Mesodermal cell (in vitro differentiated cells): ENCODE data around the gene NME2.
A peak's percentile ranks its signal among the peaks of the same experiment; 100 is the strongest.
"Not testable (repeated sequence)": the region's sequence is repeated elsewhere in the genome, so short reads cannot be mapped to it uniquely, and the experiment has no call there.

Experiments used
- H3K27ac ChIP-seq: 2 replicates; pipeline ENCODE4 v1.7.0; 2013; ENCODE audit warnings: mild to moderate bottlenecking, low read depth, low read length, moderate library complexity; ENCODE audit not compliant: severe bottlenecking
- H3K36me3 ChIP-seq: 2 replicates; pipeline ENCODE4 v1.7.1; 2013; ENCODE audit warnings: mild to moderate bottlenecking, low read length, moderate library complexity; ENCODE audit not compliant: control insufficient read depth, insufficient read depth
- H3K4me1 ChIP-seq: one replicate; pipeline ENCODE4 v1.7.1; 2013; ENCODE audit warnings: mild to moderate bottlenecking, low read length; ENCODE audit not compliant: insufficient read depth, control insufficient read depth, poor library complexity, severe bottlenecking
- H3K4me3 ChIP-seq: 2 replicates; pipeline ENCODE4 v1.7.0; 2013; ENCODE audit warnings: low read length, control low read depth, mild to moderate bottlenecking; ENCODE audit not compliant: insufficient read depth, poor library complexity, severe bottlenecking; ENCODE audit errors: extremely low read depth
- H3K9me3 ChIP-seq: 2 replicates; pipeline ENCODE4 v1.7.1; 2013; ENCODE audit warnings: mild to moderate bottlenecking, low read length, moderate library complexity; ENCODE audit not compliant: control insufficient read depth
- WGBS, 2 experiments: methylation state at CpG; one replicate each; pipeline ENCODE4 v1.1.5; 2013; ENCODE audit warnings: missing lambda C conversion rate in 2 of 2; ENCODE audit not compliant: insufficient coverage in 2 of 2; 5-methylcytosine and 5-hydroxymethylcytosine counted together

The NME2 gene

GRCh38 chr17:51154176-51154575 is 12.0 kb upstream of the NME2 start:
- Histone ChIP-seq H3K27ac (peak overlapping the region; percentile 87), H3K36me3 (peaks cover 39% of the 10 kb centered on the region), H3K9me3 (no peaks in the 10 kb centered on the region), H3K4me1 (no peaks in the 10 kb centered on the region), H3K4me3 (peak overlapping the region; percentile 74)
- 0 to 3% methylated on average over 2 to 4 of the region's 6 CpGs for WGBS, 2 experiments

GRCh38 chr17:51155416-51155815 is 10.8 kb upstream of the NME2 start:
- Histone ChIP-seq H3K27ac (no peak overlapping the region), H3K4me1 (no peaks in the 10 kb centered on the region), H3K36me3 (peaks cover 52% of the 10 kb centered on the region), H3K9me3 (no peaks in the 10 kb centered on the region), H3K4me3 (no peak overlapping the region)
- WGBS, 2 experiments = 98 to 99% methylated on average over 6 to 8 of the region's 8 CpGs

DNA sequence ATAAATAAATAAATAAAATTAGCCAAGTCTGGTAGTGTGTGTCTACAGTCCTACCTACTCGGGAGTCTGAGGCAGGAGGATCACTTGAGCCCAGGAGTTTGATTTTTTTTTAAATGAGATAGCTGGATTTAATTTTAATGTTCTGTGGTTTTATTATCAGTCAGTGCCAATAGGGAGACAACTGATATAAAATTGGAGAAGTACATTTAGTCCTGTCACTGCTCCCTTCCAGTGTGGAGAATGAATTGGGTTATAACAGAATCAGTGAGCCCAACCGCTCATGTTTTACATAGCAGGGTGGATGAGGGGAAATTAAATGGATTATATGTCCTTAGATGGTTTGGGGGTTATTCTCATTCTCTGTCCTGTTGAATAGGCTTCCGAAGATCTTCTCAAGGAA is 6.6 kb upstream of the NME2 start:
- Histone ChIP-seq H3K36me3 (peaks cover 80% of the 10 kb centered on the region), H3K4me3 (no peak overlapping the region), H3K4me1 (no peaks in the 10 kb centered on the region), H3K9me3 (no peaks in the 10 kb centered on the region), H3K27ac (no peak overlapping the region)
- WGBS, 2 experiments = 100% methylated on average over 3 of the region's 3 CpGs

GRCh38 chr17:51161541-51161940 is 4.7 kb upstream of the NME2 start:
- 100% methylated on average over 2 of the region's 3 CpGs; no CpG with 5 or more reads in 1 of the 2 experiments for WGBS, 2 experiments
- Histone ChIP-seq H3K4me3 (no peak overlapping the region), H3K9me3 (no peaks in the 10 kb centered on the region), H3K36me3 (peaks cover 67% of the 10 kb centered on the region), H3K27ac (no peak overlapping the region), H3K4me1 (no peaks in the 10 kb centered on the region)

DNA sequence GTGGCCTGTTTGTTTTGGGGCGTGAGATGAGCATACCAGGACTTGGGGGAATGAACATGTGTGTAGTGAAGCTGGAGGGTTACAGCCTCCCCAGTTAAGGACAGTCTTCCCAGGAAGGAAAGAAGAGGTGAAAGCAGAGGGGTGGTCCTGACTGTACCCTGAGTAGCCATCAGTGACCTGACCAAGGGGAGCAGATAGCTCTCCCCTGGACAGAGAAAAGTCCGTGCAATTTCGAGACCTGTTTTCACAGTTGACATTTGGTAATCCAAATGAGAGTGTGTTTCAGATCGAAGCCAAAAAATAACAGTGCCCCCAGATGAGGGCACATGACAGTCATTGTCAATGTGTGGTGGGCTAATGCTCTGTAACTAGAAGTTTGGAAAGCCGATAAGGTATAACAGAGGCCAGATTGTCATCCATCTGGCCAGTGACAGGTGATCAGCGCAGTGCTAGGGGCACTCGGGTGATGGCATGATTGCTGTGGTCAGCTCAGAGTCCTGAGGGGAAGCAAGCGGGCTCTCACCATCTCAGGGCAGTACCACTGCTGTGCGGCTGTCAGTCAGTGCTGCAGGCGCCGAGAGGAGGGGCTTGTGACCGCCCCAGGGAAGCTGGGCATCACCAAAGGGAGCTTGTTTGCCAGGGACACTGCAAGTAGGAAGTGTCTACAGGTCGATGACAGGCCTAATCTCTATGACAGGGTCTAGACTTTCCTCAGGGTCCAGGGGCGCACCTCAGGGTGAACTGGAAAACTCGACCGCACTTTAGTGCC is 1.1 kb upstream of the NME2 start:
- WGBS, 2 experiments = 55 to 60% methylated on average over 15 to 16 of the region's 16 CpGs
- Histone ChIP-seq H3K9me3 (no peaks in the 10 kb centered on the region), H3K4me3 (peak overlapping the region; percentile 79), H3K36me3 (peaks cover 59% of the 10 kb centered on the region), H3K27ac (peak overlapping the region; percentile 57), H3K4me1 (no peaks in the 10 kb centered on the region)

DNA sequence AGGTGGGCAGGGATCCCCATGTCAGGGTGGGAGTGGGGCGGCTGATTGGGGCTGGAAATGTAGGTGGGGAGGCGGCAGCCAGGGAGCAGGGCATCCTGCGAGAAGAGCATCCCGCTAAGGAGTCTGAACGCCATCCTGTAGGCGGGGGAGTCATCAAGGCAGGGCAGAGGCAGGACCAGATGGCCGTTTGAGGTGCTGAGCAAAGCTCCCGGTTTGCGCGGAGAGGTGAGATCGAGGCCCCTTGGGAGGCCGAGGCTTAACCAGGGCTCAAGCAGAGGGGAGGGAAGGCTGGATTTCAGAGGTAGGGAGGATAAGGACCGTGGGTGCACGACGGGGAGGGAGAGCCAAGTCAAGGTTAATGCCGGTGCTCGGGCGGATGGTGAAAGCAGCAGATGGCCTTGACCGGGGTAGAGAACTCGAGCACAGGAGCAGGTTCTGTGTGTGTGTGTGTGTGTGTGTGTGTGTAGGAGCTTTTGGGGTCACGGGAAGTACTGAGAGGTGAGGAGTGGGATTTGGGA is 472 bp upstream of the NME2 start:
- H3K4me3 ChIP-seq = peak overlapping the region; percentile 79
- 1 to 7% methylated on average over 16 to 21 of the region's 21 CpGs for WGBS, 2 experiments
- H3K4me1 ChIP-seq = no peaks in the 10 kb centered on the region
- peak overlapping the region; percentile 57 for H3K27ac ChIP-seq
- H3K36me3 ChIP-seq = peaks cover 60% of the 10 kb centered on the region
- H3K9me3 ChIP-seq = no peaks in the 10 kb centered on the region

- Histone ChIP-seq H3K4me1 (no peaks in the 10 kb centered on the region), H3K36me3 (peaks cover 57% of the 10 kb centered on the region), H3K9me3 (no peaks in the 10 kb centered on the region), H3K4me3 (peak overlapping the region; percentile 79), H3K27ac (peak overlapping the region; percentile 84)
- 3 to 8% methylated on average over 24 to 26 of the region's 42 CpGs for WGBS, 2 experiments
Measured at GRCh38 chr17:51166987-51167931, 1.0 kb downstream of the NME2 start.

- H3K27ac ChIP-seq = no peak overlapping the region
- 100% methylated on average over 1 of the region's 1 CpG for WGBS, 2 experiments
- no peaks in the 10 kb centered on the region for H3K4me1 ChIP-seq
- no peaks in the 10 kb centered on the region for H3K9me3 ChIP-seq
- peaks cover 58% of the 10 kb centered on the region for H3K36me3 ChIP-seq
- no peak overlapping the region for H3K4me3 ChIP-seq
Measured at GRCh38 chr17:51169340-51169739, 3.1 kb downstream of the NME2 start.

DNA sequence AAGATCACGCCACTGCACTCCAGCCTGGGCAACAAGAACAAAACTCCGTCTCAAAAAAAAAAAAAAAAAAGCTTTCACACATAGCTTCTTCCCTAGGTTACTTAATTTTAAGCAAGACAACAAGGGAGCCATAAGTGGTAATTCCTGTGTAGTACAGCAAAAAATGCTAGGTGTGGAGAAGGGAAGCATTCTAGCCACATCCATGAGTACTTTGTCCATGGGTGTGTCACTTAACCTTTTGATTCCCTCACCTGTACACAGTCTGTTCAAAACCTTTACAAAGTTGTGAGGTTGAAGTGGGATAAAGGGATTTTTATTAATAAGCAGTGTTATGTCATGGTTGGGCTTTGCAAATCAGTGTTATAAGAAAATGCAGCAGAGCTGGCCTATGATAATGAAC is 4.5 kb downstream of the NME2 start:
- no peaks in the 10 kb centered on the region for H3K4me1 ChIP-seq
- H3K36me3 ChIP-seq = peaks cover 62% of the 10 kb centered on the region
- no peak overlapping the region for H3K4me3 ChIP-seq
- no peak overlapping the region for H3K27ac ChIP-seq
- WGBS, 2 experiments = 80% methylated on average over 1 of the region's 2 CpGs; no CpG with 5 or more reads in 1 of the 2 experiments
- no peaks in the 10 kb centered on the region for H3K9me3 ChIP-seq

DNA sequence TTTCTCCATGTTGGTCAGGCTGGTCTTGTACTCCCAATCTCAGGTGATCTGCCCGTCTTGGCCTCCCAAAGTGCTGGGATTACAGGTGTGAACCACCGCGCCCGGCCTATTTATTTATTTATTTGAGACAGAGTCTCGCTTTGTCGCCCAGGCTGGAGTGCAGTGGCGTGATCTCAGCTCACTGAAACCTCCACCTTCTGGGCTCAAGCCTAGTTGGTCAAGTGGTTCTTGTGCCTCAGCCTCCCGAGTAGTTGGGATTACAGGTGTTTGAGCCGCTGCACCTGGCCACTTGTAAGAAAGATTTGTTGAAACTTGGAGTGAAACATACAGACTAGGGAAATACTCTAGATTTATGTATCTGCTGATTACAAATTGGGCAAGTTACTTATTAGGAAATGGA is 5.8 kb downstream of the NME2 start:
- WGBS, 2 experiments = 98 to 99% methylated on average over 7 to 9 of the region's 9 CpGs
- H3K27ac ChIP-seq, H3K4me1 ChIP-seq, H3K9me3 ChIP-seq, H3K4me3 ChIP-seq: not testable (repeated sequence)
- H3K36me3 ChIP-seq = peaks cover 63% of the 10 kb centered on the region
